HEK293 (cell line): ENCODE measurements around the gene MED25.
A peak's percentile ranks its signal among the peaks of the same experiment; 100 is the strongest.

Source experiments
- CTCF ChIA-PET: fragments of 350-600 bp; formaldehyde crosslinking; extraction: SDS; loops from one replicate; lab custom pipeline; 2021; ENCODE audit warnings: antibody characterized with exemption; lab: Yijun Ruan, JAX
- POLR2A ChIA-PET: fragments of 300-600 bp; formaldehyde crosslinking; extraction: SDS; loops from one replicate; lab custom pipeline; 2020; ENCODE audit warnings: antibody characterized with exemption, inconsistent platforms; lab: Yijun Ruan, JAX
- H3K27ac ChIP-seq: fragments of 200-500 bp; sonication (Bioruptor generic); 2 replicates; pipeline ENCODE4 v1.5.1; 2014; ENCODE audit warnings: low read depth, low read length, control low read depth, inconsistent platforms; ENCODE audit errors: extremely low read depth
- H3K36me3 ChIP-seq, 2 experiments: fragments of 200-500 bp in 1 of 2; sonication (Bioruptor generic) in 1 of 2; 1 replicate in 1 of 2; 2 replicates in 1 of 2; pipeline ENCODE4 v1.5.1; 2014 to 2017; ENCODE audit warnings: inconsistent platforms in 2 of 2, low read length in 2 of 2; ENCODE audit not compliant: control insufficient read depth in 2 of 2, insufficient read depth in 1 of 2
- H3K4me1 ChIP-seq: fragments of 200-500 bp; sonication (Bioruptor generic); 2 replicates; pipeline ENCODE4 v1.5.1; 2014; ENCODE audit warnings: mild to moderate bottlenecking, low read length, inconsistent platforms; ENCODE audit not compliant: control insufficient read depth, insufficient read depth
- H3K4me3 ChIP-seq: 2 replicates; pipeline ENCODE4 v1.5.1; 2011; ENCODE audit warnings: low read depth, mild to moderate bottlenecking, control low read depth, low read length, moderate library complexity
- H3K9me3 ChIP-seq: fragments of 200-500 bp; sonication (Bioruptor generic); 2 replicates; pipeline ENCODE4 v1.5.1; 2014; ENCODE audit warnings: low read depth, low read length, inconsistent platforms; ENCODE audit not compliant: control insufficient read depth, insufficient read depth
- EGR2 ChIP-seq: fragments of 450-650 bp; formaldehyde crosslinking; IDR thresholded peaks from 2 replicates; pipeline ENCODE4 v1.5.1; 2016; ENCODE audit warnings: low read depth, missing biosample characterization, missing genetic modification characterization
- HOXA7 ChIP-seq: sonication (generic); formaldehyde crosslinking; IDR thresholded peaks from 2 replicates; pipeline ENCODE4 v1.8.1; 2022; ENCODE audit warnings: missing genetic modification reagents, borderline replicate concordance
- MEIS1 ChIP-seq: sonication (generic); formaldehyde crosslinking; IDR thresholded peaks from 2 replicates; pipeline ENCODE4 v1.8.1; 2022; ENCODE audit warnings: missing genetic modification reagents, mild to moderate bottlenecking, borderline replicate concordance
- MYNN ChIP-seq: fragments of 450-650 bp; formaldehyde crosslinking; IDR thresholded peaks from 2 replicates; pipeline ENCODE4 v1.5.1; 2016; ENCODE audit warnings: missing biosample characterization, missing genetic modification characterization, borderline replicate concordance
- PRDM1 ChIP-seq: fragments of 450-650 bp; formaldehyde crosslinking; IDR thresholded peaks from 2 replicates; pipeline ENCODE4; 2016; ENCODE audit warnings: missing biosample characterization, missing genetic modification characterization
- SP2 ChIP-seq: fragments of 450-650 bp; formaldehyde crosslinking; IDR thresholded peaks from 2 replicates; pipeline ENCODE4 v1.5.1; 2016; ENCODE audit warnings: missing biosample characterization, missing genetic modification characterization
- TRIM28 ChIP-seq: IDR thresholded peaks from 2 replicates; pipeline ENCODE4 v1.6.1; 2011; ENCODE audit warnings: low read length, control low read depth, borderline replicate concordance
- ZBTB48 ChIP-seq: fragments of 450-650 bp; formaldehyde crosslinking; IDR thresholded peaks from 2 replicates; pipeline ENCODE4 v1.5.1; 2016; ENCODE audit warnings: missing biosample characterization, missing genetic modification characterization
- ZNF155 ChIP-seq: fragments of 450-650 bp; formaldehyde crosslinking; IDR thresholded peaks from 2 replicates; pipeline ENCODE4 v1.5.1; 2016; ENCODE audit warnings: missing biosample characterization, missing genetic modification characterization
- ZNF362 ChIP-seq: fragments of 450-650 bp; formaldehyde crosslinking; IDR thresholded peaks from 2 replicates; pipeline ENCODE4 v1.5.1; 2016; ENCODE audit warnings: missing biosample characterization, missing genetic modification characterization
- ZNF518A ChIP-seq: fragments of 450-650 bp; formaldehyde crosslinking; conservative IDR thresholded peaks from 2 replicates; pipeline ENCODE4 v1.5.1; 2016; ENCODE audit warnings: low read depth, missing biosample characterization, missing genetic modification characterization
- ZNF558 ChIP-seq: fragments of 450-650 bp; formaldehyde crosslinking; IDR thresholded peaks from 2 replicates; pipeline ENCODE4 v1.5.1; 2016; ENCODE audit warnings: missing biosample characterization, missing genetic modification characterization
- ZNF580 ChIP-seq: fragments of 450-650 bp; formaldehyde crosslinking; IDR thresholded peaks from 2 replicates; pipeline ENCODE4 v1.5.1; 2016; ENCODE audit warnings: missing biosample characterization, missing genetic modification characterization
- ZNF610 ChIP-seq: fragments of 450-650 bp; formaldehyde crosslinking; IDR thresholded peaks from 2 replicates; pipeline ENCODE4 v1.5.1; 2016; ENCODE audit warnings: missing biosample characterization, missing genetic modification characterization, borderline replicate concordance
- ZNF664 ChIP-seq: fragments of 450-650 bp; formaldehyde crosslinking; IDR thresholded peaks from 2 replicates; pipeline ENCODE4 v1.5.1; 2016; ENCODE audit warnings: missing biosample characterization, missing genetic modification characterization
- ZSCAN16 ChIP-seq: fragments of 450-650 bp; formaldehyde crosslinking; IDR thresholded peaks from 2 replicates; pipeline ENCODE4 v1.5.1; 2016; ENCODE audit warnings: missing biosample characterization, missing genetic modification characterization
- ZSCAN4 ChIP-seq: fragments of 450-650 bp; formaldehyde crosslinking; IDR thresholded peaks from 2 replicates; pipeline ENCODE4 v1.5.1; 2017; ENCODE audit warnings: missing biosample characterization, missing genetic modification characterization

The MED25 gene

GRCh38 chr19:49881672-49882394 lies 63.7 kb downstream of the MED25 start:
- CTCF ChIA-PET: interaction anchor here (0.7 to 0.8 kb wide), 2 partner anchors 9 to 11 kb away, joined by 3 read pairs; no protein-coding TSS in a partner anchor
- POLR2A ChIA-PET: interaction anchor here (0.9 to 1.5 kb wide), 3 partner anchors 8 to 48 kb away, joined by 3 to 12 read pairs (median 6); partner anchors contain the start of gene NUP62
- H3K36me3 ChIP-seq: peaks cover 13 to 62% of the 10 kb centered on the region in 2 experiments; a peak in 2 of 3 replicates

GRCh38 chr19:49882643-49883042 lies 64.6 kb downstream of the MED25 start:
- peaks cover 13 to 62% of the 10 kb centered on the region in 2 experiments; a peak in 2 of 3 replicates for H3K36me3 ChIP-seq
- CTCF ChIA-PET: interaction anchor here (0.6 kb wide), 1 partner anchor 27 kb away, joined by 3 read pairs; no protein-coding TSS in a partner anchor
- peaks cover 4% of the 10 kb centered on the region for H3K4me1 ChIP-seq
- H3K4me3 ChIP-seq: no peak overlapping the region
- H3K9me3 ChIP-seq: no peaks in the 10 kb centered on the region
- POLR2A ChIA-PET: interaction anchor here (1.5 kb wide), 1 partner anchor 47 kb away, joined by 12 read pairs; the partner anchor contains the start of gene NUP62
- TF ChIP-seq ZNF362 (no peak), MYNN (tag by site-specific recombination) (no peak), ZSCAN4 (tag by site-specific recombination) (no peak), HOXA7 (CRISPR knock-in tag) (no peak), ZNF610 (no peak), ZNF664 (no peak)
- H3K27ac ChIP-seq: no peak overlapping the region

More at GRCh38 chr19:49881672-49882394, 63.7 kb downstream of the MED25 start:
- Histone ChIP-seq H3K4me3 (no peak overlapping the region), H3K27ac (no peak overlapping the region), H3K4me1 (peaks cover 4% of the 10 kb centered on the region), H3K9me3 (no peaks in the 10 kb centered on the region)
- no peak for TF ChIP-seq ZNF155 (tag by site-specific recombination)
- peak; percentile 25; the same call in 1 of the 2 replicates for TF ChIP-seq EGR2 (tag by site-specific recombination)
- TF ChIP-seq SP2 (tag by site-specific recombination): peak; percentile 45; the same call in 1 of the 2 replicates

- ChIA-PET CTCF (no interaction called here), POLR2A (no interaction called here)
- Histone ChIP-seq H3K4me3 (no peak overlapping the region), H3K27ac (no peak overlapping the region), H3K4me1 (peaks cover 4% of the 10 kb centered on the region), H3K36me3 (peaks cover 13 to 62% of the 10 kb centered on the region in 2 experiments; a peak in 2 of 3 replicates), H3K9me3 (no peaks in the 10 kb centered on the region)
- peak; percentile 73; the same call in 1 of the 2 replicates for TF ChIP-seq ZNF580 (tag by site-specific recombination)
- no peak for TF ChIP-seq PRDM1 (tag by site-specific recombination)
- no peak for TF ChIP-seq MEIS1 (CRISPR knock-in tag)
- TF ChIP-seq ZBTB48: no peak
- no peak for TF ChIP-seq ZNF558 (tag by site-specific recombination)
- no peak for TF ChIP-seq ZNF155 (tag by site-specific recombination)
- no peak for TF ChIP-seq ZNF362
- no peak for TF ChIP-seq ZSCAN16 (tag by site-specific recombination)
- TF ChIP-seq ZNF518A (tag by site-specific recombination): no peak
- TF ChIP-seq TRIM28: peak; percentile 81; the same call in 1 of the 2 replicates
Measured at GRCh38 chr19:49883094-49883493, 65.0 kb downstream of the MED25 start.
